ENCODE results near the gene TUBA8. TPM values are rescaled to one million over a fixed set of nuclear protein-coding genes. Genes with fewer than 3 reads are reported as not detected.

The TUBA8 gene
- total and polyA plus RNA-seq, 2 donors (not counting 3 experiments of a cell fraction or from before 2014, with no cell fraction given): 6.9 to 8.9 TPM

- TF ChIP-seq EZH2 (IDR thresholded peaks at IDR 0.05; ENCODE audit: borderline replicate concordance, low read depth, low read length, severe bottlenecking) (no peak), CTCF (IDR thresholded peaks at IDR 0.05; ENCODE audit: extremely low read depth in 1 of 2, insufficient read depth in 1 of 2, low read depth in 1 of 2, low read length in 2 of 2) (peak; percentile 56 to 70), POLR2A (IDR thresholded peaks at IDR 0.05; ENCODE audit: low read depth, low read length) (no peak)
- no peaks in the 10 kb centered on the region for H3K9me3 ChIP-seq (replicated peaks; ENCODE audit: control insufficient read depth, insufficient read depth, low read length)
- peaks cover 0 to 4% of the 10 kb centered on the region in 2 experiments for H3K36me3 ChIP-seq (ENCODE audit: control insufficient read depth in 2 of 2, extremely low read depth in 1 of 2, insufficient read depth in 2 of 2, low read length in 2 of 2)
- peaks cover 21% of the 10 kb centered on the region for H3K4me1 ChIP-seq (ENCODE audit: control insufficient read depth, extremely low read depth, insufficient read depth, low read length)
- dilution Hi-C loops (cut with MboI; ENCODE audit: extremely low pct_ligation_motif_present, low sequenced_read_pairs) (no loop called here), intact Hi-C loops (cut with micrococcal nuclease) (loop anchor here (1.0 to 10.0 kb wide), 8 partner anchors 51 to 517 kb away; partner anchors contain the start of genes BCL2L13 and MICAL3)
- no peaks in the 10 kb centered on the region for H3K9me1 ChIP-seq (replicated peaks; ENCODE audit: control insufficient read depth, extremely low read depth, insufficient read depth, low read length)
- no peak overlapping the region for H3K9ac ChIP-seq (replicated peaks; ENCODE audit: extremely low read depth, insufficient read depth, low read length)
- FAIRE-seq (peak; percentile 95), DNase-seq (ENCODE audit: low read depth, low spot score) (peak; percentile 92)
- ChIA-PET POLR2A (interaction anchor here (1.1 to 1.5 kb wide), 2 partner anchors 245 to 334 kb away, joined by 3 to 5 read pairs; no protein-coding TSS in a partner anchor), CTCF (interaction anchor here (0.6 to 8.5 kb wide), 89 partner anchors 8 to 1001 kb away, joined by 3 to 385 read pairs (median 5); partner anchors contain the start of genes MICAL3, TUBA8 and USP18)
- no TSS peak for BruUV-seq (replicated peaks)
- peak overlapping the region; percentile 50 for H2AFZ ChIP-seq (ENCODE audit: low read depth, low read length)
- H3K27me3 ChIP-seq (ENCODE audit: control insufficient read depth in 2 of 2, insufficient read depth in 2 of 2, low read length in 2 of 2): peaks cover 0 to 3% of the 10 kb centered on the region in 2 experiments
- no peak overlapping the region for H3K4me3 ChIP-seq (replicated peaks in 1 of 3; ENCODE audit: insufficient read depth in 1 of 3, low read depth in 1 of 3, low read length in 3 of 3)
- H3K79me2 ChIP-seq (ENCODE audit: control insufficient read depth, insufficient read depth, low read length): peaks cover 24% of the 10 kb centered on the region
- H4K20me1 ChIP-seq (replicated peaks; ENCODE audit: control insufficient read depth, extremely low read depth, insufficient read depth, low read length): no peaks in the 10 kb centered on the region
- no peak overlapping the region for H3K4me2 ChIP-seq (ENCODE audit: insufficient read depth, low read length)
- no peak overlapping the region for H3K27ac ChIP-seq (ENCODE audit: insufficient read depth, low read depth, low read length)
These were observed 34.7 kb upstream of the TUBA8 start for GRCh38 chr22:18075720-18076497.
